WI38 (cell line): ENCODE results near the gene CHIT1.

ENCODE experiments used
- H3K4me3 ChIP-seq: 2 replicates; pipeline ENCODE4 v1.5.1; 2011; ENCODE audit warnings: low read depth, mild to moderate bottlenecking, control low read depth, low read length
- TF ChIP-seq, protein P1 (sequence below): IDR thresholded peaks from 2 replicates; pipeline ENCODE4 v1.5.1; 2012; ENCODE audit warnings: low read depth, mild to moderate bottlenecking, control low read depth, low read length

Gene CHIT1

DNA sequence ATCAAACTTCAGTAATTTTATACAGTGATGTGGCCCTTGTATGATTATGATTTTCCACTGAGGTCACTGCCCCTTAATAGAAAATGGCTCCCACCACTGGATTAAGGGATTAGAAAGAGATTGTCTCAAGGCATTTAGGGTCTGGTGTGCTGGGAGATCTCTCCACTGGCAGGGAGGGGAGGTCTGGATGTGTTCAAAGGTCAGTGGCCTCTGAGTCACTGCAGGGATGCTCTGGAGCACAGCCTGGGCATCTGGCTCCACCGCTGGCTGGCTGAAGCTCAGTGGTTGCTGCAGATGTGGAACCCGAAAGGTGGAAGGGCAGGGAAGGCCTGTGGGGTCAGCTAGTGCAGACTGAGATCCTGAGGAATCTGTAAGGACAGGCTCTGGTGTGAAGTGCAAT is 24.7 kb downstream of the CHIT1 start:
- no peak overlapping the region for H3K4me3 ChIP-seq
- TF ChIP-seq, protein P1, sequence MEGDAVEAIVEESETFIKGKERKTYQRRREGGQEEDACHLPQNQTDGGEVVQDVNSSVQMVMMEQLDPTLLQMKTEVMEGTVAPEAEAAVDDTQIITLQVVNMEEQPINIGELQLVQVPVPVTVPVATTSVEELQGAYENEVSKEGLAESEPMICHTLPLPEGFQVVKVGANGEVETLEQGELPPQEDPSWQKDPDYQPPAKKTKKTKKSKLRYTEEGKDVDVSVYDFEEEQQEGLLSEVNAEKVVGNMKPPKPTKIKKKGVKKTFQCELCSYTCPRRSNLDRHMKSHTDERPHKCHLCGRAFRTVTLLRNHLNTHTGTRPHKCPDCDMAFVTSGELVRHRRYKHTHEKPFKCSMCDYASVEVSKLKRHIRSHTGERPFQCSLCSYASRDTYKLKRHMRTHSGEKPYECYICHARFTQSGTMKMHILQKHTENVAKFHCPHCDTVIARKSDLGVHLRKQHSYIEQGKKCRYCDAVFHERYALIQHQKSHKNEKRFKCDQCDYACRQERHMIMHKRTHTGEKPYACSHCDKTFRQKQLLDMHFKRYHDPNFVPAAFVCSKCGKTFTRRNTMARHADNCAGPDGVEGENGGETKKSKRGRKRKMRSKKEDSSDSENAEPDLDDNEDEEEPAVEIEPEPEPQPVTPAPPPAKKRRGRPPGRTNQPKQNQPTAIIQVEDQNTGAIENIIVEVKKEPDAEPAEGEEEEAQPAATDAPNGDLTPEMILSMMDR: no peak

DNA sequence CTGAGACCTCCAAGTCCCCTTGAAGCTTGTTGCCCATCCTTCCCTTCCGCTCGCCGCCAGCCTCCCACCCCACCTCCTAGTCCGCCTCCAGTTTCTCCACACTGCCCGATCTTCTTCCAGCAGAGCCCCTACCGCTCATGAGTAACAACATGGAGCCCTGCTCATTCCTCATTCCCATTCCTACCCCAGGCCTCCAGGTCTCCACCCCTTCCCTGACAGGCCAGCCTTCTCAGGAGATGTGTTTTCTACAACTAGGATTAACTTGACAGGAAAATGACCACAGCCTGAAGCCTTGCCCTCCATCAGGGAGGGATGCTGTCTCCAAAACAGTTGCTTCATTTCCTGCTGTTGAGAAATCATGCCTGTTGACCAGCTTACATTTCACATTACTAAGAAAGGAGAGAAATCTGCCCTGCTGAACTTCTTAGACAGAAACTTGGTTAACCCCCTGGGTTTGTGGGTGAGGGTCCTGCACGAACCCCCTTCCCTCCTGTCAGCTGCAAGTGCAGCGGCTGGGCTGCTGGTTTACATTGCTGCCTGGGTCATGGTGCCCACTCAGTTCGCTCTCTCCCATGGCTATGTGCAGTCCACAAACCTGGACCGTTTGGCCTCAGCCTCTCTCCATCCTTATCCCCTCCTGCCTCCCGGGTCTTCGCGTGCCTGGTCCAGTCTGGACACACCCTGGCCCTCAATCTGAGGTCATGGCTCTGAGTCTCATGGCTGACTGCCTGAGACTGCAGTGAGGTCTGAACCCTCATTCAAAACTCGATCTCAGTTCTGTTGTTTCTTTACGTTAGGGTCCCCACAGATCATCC is 26.8 kb downstream of the CHIT1 start:
- no peak overlapping the region for H3K4me3 ChIP-seq

DNA sequence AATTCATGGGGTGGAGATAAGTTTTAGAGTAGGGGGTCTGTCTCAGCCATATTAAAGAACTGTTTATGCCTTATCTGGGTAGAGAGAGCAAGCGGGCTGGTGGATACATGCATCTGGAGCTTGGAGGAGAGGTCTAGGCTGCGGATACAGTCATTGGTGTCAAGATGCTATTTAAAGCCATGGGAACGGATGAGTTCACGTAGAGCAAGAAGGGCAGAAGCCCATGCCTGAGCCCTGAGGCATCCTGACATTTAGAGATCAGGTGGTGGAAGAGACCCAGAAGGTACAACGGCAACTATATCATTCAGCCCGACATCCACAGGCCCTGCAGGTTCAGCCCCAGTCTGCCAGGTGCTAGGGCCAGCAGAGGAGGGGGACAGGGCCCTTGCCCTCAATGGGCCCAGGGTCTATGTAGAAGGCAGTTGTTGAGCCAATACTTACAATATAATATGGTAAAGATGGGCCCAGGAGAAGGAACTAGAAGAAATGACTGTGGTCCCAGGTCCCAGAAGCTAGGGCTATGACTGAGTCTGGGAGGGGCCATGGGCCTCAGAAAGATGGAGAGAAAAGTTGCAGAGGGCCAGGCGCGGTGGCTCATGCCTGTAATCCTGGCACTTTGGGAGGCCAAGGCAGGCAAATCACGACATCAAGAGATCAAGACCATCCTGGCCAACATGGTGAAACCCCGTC is 27.8 kb downstream of the CHIT1 start:
- TF ChIP-seq, protein P1: no peak

More for the DNA sequence above, 26.8 kb downstream of the CHIT1 start:
- TF ChIP-seq, protein P1: no peak

DNA sequence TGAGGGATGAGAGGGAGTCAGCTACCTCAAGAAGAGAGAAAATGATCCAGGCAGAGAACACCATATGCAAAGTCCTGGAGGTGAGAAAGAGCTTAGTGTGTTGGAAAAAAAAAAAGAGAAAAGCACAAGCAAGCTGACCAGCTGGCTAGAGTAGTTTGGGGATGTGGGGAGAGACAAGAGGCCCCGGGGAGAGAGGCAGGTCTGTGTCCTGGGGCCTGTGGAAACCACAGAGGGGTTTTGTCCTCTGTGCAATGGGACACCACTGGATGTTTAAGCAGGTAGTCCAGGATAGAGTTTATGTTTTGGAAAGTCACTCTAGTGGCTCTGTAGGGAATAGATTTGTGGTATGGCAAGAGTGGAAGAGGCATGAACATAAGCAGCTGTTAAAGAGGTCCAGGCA is 28.6 kb downstream of the CHIT1 start:
- no peak overlapping the region for H3K4me3 ChIP-seq
- TF ChIP-seq, protein P1: no peak

More for the DNA sequence above, 27.8 kb downstream of the CHIT1 start:
- H3K4me3 ChIP-seq: no peak overlapping the region

DNA sequence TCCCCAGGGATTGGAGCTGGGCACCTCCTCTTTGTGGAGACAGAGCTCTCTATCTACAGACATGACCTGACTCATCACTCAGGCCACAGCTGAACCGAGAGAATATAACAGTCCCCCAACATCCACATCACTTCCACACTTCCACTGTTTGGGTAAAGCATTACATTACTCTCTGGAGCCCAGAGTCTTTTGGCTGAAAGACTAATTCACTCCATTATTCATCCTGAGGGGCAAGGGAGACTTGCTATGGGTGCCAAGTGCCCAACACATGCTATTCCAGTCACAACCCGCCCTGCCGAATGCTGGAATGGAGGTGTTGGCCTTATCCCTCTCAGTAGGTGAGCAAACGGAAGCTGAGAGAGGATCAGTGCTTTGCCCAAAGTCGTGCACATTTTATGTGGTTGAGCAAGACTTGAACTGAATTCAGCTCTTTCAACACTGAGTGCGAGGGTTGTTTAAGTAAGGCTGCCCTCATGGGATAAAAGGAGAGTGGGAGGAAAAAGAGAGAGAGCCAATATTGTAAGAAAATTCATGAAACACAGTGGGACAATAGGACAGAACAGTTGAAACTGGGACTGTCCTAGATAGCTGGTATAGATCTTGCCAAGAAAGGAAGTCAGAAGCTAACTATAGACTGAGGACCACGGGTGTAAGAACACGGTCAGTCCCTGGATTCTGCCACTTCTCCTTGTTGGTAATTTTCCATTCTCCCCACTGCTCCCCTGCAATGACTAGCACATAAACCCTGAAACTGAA is 29.5 kb downstream of the CHIT1 start:
- H3K4me3 ChIP-seq: no peak overlapping the region
- TF ChIP-seq, protein P1: no peak

DNA sequence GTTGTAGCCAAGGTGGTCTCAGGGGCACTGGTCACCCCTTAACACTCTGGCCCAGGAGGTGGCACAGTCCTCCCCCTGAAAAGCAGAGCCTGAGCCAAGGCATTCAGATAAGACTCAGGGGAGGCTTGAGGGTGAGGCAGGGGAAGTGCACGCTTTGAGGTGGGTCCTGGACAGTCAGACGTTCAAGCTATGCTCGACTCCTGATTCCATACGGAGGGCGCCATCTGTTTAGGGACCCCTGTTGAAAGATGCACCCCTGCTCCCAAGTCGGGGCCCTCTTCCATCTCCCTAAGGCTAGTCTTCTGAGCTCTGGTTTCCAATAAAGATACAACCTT is 30.0 kb downstream of the CHIT1 start:
- TF ChIP-seq, protein P1: no peak
- H3K4me3 ChIP-seq: no peak overlapping the region
